MCF 10A (cell line): ENCODE measurements around the gene LRP3. TPM values are rescaled to one million over a fixed set of nuclear protein-coding genes. Genes with fewer than 3 reads are reported as not detected.
"Not testable (repeated sequence)": the region's sequence is repeated elsewhere in the genome, so short reads cannot be mapped to it uniquely, and the experiment has no call there.

Experiments
- BruUV-seq: library from RNA; stranded (reverse); fragments of 400-500 nt; replicated peaks from 2 replicates; lab custom pipeline; 2021; lab: Mats Ljungman, UMichigan
- CTCF ChIA-PET: fragments of 300-600 bp; sonication (Branson Sonifier 250); formaldehyde crosslinking; extraction: SDS; loops from one replicate; lab custom pipeline; 2021; ENCODE audit warnings: antibody characterized with exemption, inconsistent platforms; lab: Yijun Ruan, JAX
- POLR2A ChIA-PET: fragments of 300-600, 350-650 bp; sonication (Branson Sonifier 250); formaldehyde crosslinking; extraction: SDS; loops from one replicate; lab custom pipeline; 2020; ENCODE audit warnings: antibody characterized with exemption, inconsistent platforms; lab: Yijun Ruan, JAX
- DNase-seq: peaks from one replicate; pipeline ENCODE4 v3.0.0-alpha.2; 2018; ENCODE audit not compliant: unreplicated experiment
- H3K27ac Mint-ChIP-seq: one replicate; pipeline ENCODE4 v1.8.0; 2022; ENCODE audit warnings: mild to moderate bottlenecking, low read depth, mixed read lengths; ENCODE audit not compliant: unreplicated experiment
- H3K27me3 Mint-ChIP-seq: one replicate; pipeline ENCODE4 v1.8.0; 2022; ENCODE audit warnings: mixed read lengths; ENCODE audit not compliant: insufficient read depth, unreplicated experiment
- H3K36me3 Mint-ChIP-seq: one replicate; pipeline ENCODE4 v1.8.0; 2022; ENCODE audit warnings: mild to moderate bottlenecking, moderate library complexity, mixed read lengths; ENCODE audit not compliant: insufficient read depth, unreplicated experiment
- H3K4me1 Mint-ChIP-seq: one replicate; pipeline ENCODE4 v1.8.0; 2022; ENCODE audit warnings: mixed read lengths; ENCODE audit not compliant: insufficient read depth, unreplicated experiment
- H3K4me3 Mint-ChIP-seq: one replicate; pipeline ENCODE4 v1.8.0; 2022; ENCODE audit warnings: mild to moderate bottlenecking, moderate library complexity, mixed read lengths; ENCODE audit not compliant: unreplicated experiment
- H3K9me3 Mint-ChIP-seq: one replicate; pipeline ENCODE4 v1.8.0; 2022; ENCODE audit warnings: mixed read lengths; ENCODE audit not compliant: unreplicated experiment
- CTCF ChIP-seq: fragments of 200-600 bp; IDR thresholded peaks from one replicate; pipeline ENCODE4 v1.8.0; 2022; ENCODE audit warnings: antibody characterized with exemption, mild to moderate bottlenecking; ENCODE audit not compliant: unreplicated experiment
- intact Hi-C: fragments of 100-400 bp; cut with micrococcal nuclease; formaldehyde crosslinking; loops from 2 replicates; pipeline ENCODE4 v1.14.1; 2022
- total RNA-seq: library from RNA; stranded (reverse); gene quantifications from 2 replicates; pipeline ENCODE4 v1.2.3, GENCODE V29; 2022

Gene LRP3
- total RNA-seq, 1 experiment from 2014 or later: 7.7 TPM

- ChIA-PET CTCF (interaction anchor here (1.4 kb wide), 1 partner anchor 14 kb away, joined by 5 read pairs; no protein-coding TSS in a partner anchor), POLR2A (interaction anchor here (0.6 to 1.9 kb wide), 2 partner anchors 26 to 27 kb away, joined by 3 to 5 read pairs; no protein-coding TSS in a partner anchor)
- H3K27ac Mint-ChIP-seq: no peak overlapping the region
- intact Hi-C loops: no loop called here
- peaks cover 6% of the 10 kb centered on the region for H3K36me3 Mint-ChIP-seq
- no peak overlapping the region for H3K4me3 Mint-ChIP-seq
- TF ChIP-seq CTCF: no peak
- no peaks in the 10 kb centered on the region for H3K27me3 Mint-ChIP-seq
- no peaks in the 10 kb centered on the region for H3K9me3 Mint-ChIP-seq
- H3K4me1 Mint-ChIP-seq: no peaks in the 10 kb centered on the region
- no TSS peak for BruUV-seq
- DNase-seq: no peak
Measured at GRCh38 chr19:33150852-33151518, 43.1 kb upstream of the LRP3 start.

- peaks cover 6% of the 10 kb centered on the region for H3K36me3 Mint-ChIP-seq
- no peak for DNase-seq
- TF ChIP-seq CTCF: no peak
- H3K4me3 Mint-ChIP-seq: no peak overlapping the region
- no TSS peak for BruUV-seq
- intact Hi-C loops: no loop called here
- ChIA-PET CTCF (interaction anchor here (0.6 to 1.8 kb wide), 3 partner anchors 25 to 259 kb away, joined by 3 to 4 read pairs (median 3); no protein-coding TSS in a partner anchor), POLR2A (interaction anchor here (1.9 kb wide), 1 partner anchor 24 kb away, joined by 5 read pairs; no protein-coding TSS in a partner anchor)
- H3K4me1 Mint-ChIP-seq: no peaks in the 10 kb centered on the region
- H3K27ac Mint-ChIP-seq: no peak overlapping the region
- no peaks in the 10 kb centered on the region for H3K27me3 Mint-ChIP-seq
- H3K9me3 Mint-ChIP-seq: no peaks in the 10 kb centered on the region
Measured at GRCh38 chr19:33152176-33152575, 42.0 kb upstream of the LRP3 start.

- POLR2A ChIA-PET, intact Hi-C loops, H3K27ac Mint-ChIP-seq, H3K36me3 Mint-ChIP-seq, H3K9me3 Mint-ChIP-seq, BruUV-seq, H3K27me3 Mint-ChIP-seq, DNase-seq, H3K4me1 Mint-ChIP-seq, H3K4me3 Mint-ChIP-seq: not testable (repeated sequence)
- CTCF ChIA-PET: interaction anchor here (1.8 kb wide), 1 partner anchor 24 kb away, joined by 4 read pairs; no protein-coding TSS in a partner anchor
Measured at GRCh38 chr19:33152625-33153024, 41.5 kb upstream of the LRP3 start.

GRCh38 chr19:33154313-33154712, 39.8 kb upstream of the LRP3 start:
- H3K36me3 Mint-ChIP-seq, DNase-seq, CTCF ChIA-PET, H3K4me1 Mint-ChIP-seq, H3K27me3 Mint-ChIP-seq, POLR2A ChIA-PET, H3K27ac Mint-ChIP-seq, BruUV-seq, intact Hi-C loops, H3K9me3 Mint-ChIP-seq, H3K4me3 Mint-ChIP-seq: not testable (repeated sequence)

GRCh38 chr19:33156334-33156733, 37.8 kb upstream of the LRP3 start:
- Mint-ChIP-seq H3K27ac (no peak overlapping the region), H3K4me1 (no peaks in the 10 kb centered on the region), H3K4me3 (no peak overlapping the region), H3K36me3 (no peaks in the 10 kb centered on the region), H3K9me3 (no peaks in the 10 kb centered on the region), H3K27me3 (no peaks in the 10 kb centered on the region)
- ChIA-PET POLR2A (interaction anchor here (1.0 to 1.2 kb wide), 2 partner anchors 11 to 21 kb away, joined by 3 read pairs; no protein-coding TSS in a partner anchor), CTCF (interaction anchor here (0.6 to 2.4 kb wide), 7 partner anchors 12 to 80 kb away, joined by 3 to 11 read pairs (median 5); no protein-coding TSS in a partner anchor)
- no TSS peak for BruUV-seq
- no peak for TF ChIP-seq CTCF
- peak; percentile 80 for DNase-seq
- intact Hi-C loops: no loop called here
